ENCODE measurements around the gene UCHL5.

The UCHL5 gene

GRCh38 chr1:193085263-193085662 is 26.1 kb upstream of the UCHL5 start:
- no peak overlapping the region for H3K27ac ChIP-seq (ENCODE audit: low read length)
- no peaks in the 10 kb centered on the region for H3K9me3 ChIP-seq (ENCODE audit: control insufficient read depth, low read depth, low read length)
- H3K36me3 ChIP-seq (ENCODE audit: control insufficient read depth, low read depth, low read length) = peaks cover 37% of the 10 kb centered on the region
- H3K4me3 ChIP-seq (ENCODE audit: low read length) = no peak overlapping the region
- no peaks in the 10 kb centered on the region for H3K4me1 ChIP-seq (ENCODE audit: control insufficient read depth, low read depth, low read length)
- H3K27me3 ChIP-seq (ENCODE audit: control insufficient read depth, insufficient read depth, low read length) = no peaks in the 10 kb centered on the region
- no peak overlapping the region for H3K9ac ChIP-seq (ENCODE audit: low read length)

GRCh38 chr1:193083365-193084088 is 24.4 kb upstream of the UCHL5 start:
- H3K27ac ChIP-seq (ENCODE audit: low read length) = no peak overlapping the region
- peaks cover 52% of the 10 kb centered on the region for H3K36me3 ChIP-seq (ENCODE audit: control insufficient read depth, low read depth, low read length)
- H3K9ac ChIP-seq (ENCODE audit: low read length) = no peak overlapping the region
- no peaks in the 10 kb centered on the region for H3K4me1 ChIP-seq (ENCODE audit: control insufficient read depth, low read depth, low read length)
- H3K4me3 ChIP-seq (ENCODE audit: low read length) = no peak overlapping the region
- no peaks in the 10 kb centered on the region for H3K27me3 ChIP-seq (ENCODE audit: control insufficient read depth, insufficient read depth, low read length)
- no peaks in the 10 kb centered on the region for H3K9me3 ChIP-seq (ENCODE audit: control insufficient read depth, low read depth, low read length)

GRCh38 chr1:193079187-193079586 is 20.0 kb upstream of the UCHL5 start:
- Histone ChIP-seq H3K27ac (ENCODE audit: low read length) (no peak overlapping the region), H3K36me3 (ENCODE audit: control insufficient read depth, low read depth, low read length) (peaks cover 58% of the 10 kb centered on the region), H3K9ac (ENCODE audit: low read length) (no peak overlapping the region), H3K27me3 (ENCODE audit: control insufficient read depth, insufficient read depth, low read length) (no peaks in the 10 kb centered on the region), H3K4me1 (ENCODE audit: control insufficient read depth, low read depth, low read length) (no peaks in the 10 kb centered on the region), H3K9me3 (ENCODE audit: control insufficient read depth, low read depth, low read length) (no peaks in the 10 kb centered on the region), H3K4me3 (ENCODE audit: low read length) (no peak overlapping the region)

- Histone ChIP-seq H3K27ac (ENCODE audit: low read length) (no peak overlapping the region), H3K4me3 (ENCODE audit: low read length) (no peak overlapping the region), H3K9ac (ENCODE audit: low read length) (no peak overlapping the region), H3K4me1 (ENCODE audit: control insufficient read depth, low read depth, low read length) (no peaks in the 10 kb centered on the region), H3K27me3 (ENCODE audit: control insufficient read depth, insufficient read depth, low read length) (no peaks in the 10 kb centered on the region), H3K36me3 (ENCODE audit: control insufficient read depth, low read depth, low read length) (peaks cover 46% of the 10 kb centered on the region), H3K9me3 (ENCODE audit: control insufficient read depth, low read depth, low read length) (no peaks in the 10 kb centered on the region)
Observed at GRCh38 chr1:193077991-193078390, 18.8 kb upstream of the UCHL5 start.

- no peaks in the 10 kb centered on the region for H3K36me3 ChIP-seq (ENCODE audit: control insufficient read depth, low read depth, low read length)
Observed at GRCh38 chr1:193070942-193071341, 11.8 kb upstream of the UCHL5 start.

GRCh38 chr1:193070386-193070753 is 11.2 kb upstream of the UCHL5 start:
- H3K4me1 ChIP-seq (ENCODE audit: control insufficient read depth, low read depth, low read length) = peaks cover 6% of the 10 kb centered on the region
- H3K4me3 ChIP-seq (ENCODE audit: low read length) = no peak overlapping the region
- H3K9ac ChIP-seq (ENCODE audit: low read length) = no peak overlapping the region

More at GRCh38 chr1:193070942-193071341, 11.8 kb upstream of the UCHL5 start:
- no peaks in the 10 kb centered on the region for H3K9me3 ChIP-seq (ENCODE audit: control insufficient read depth, low read depth, low read length)
- H3K27me3 ChIP-seq (ENCODE audit: control insufficient read depth, insufficient read depth, low read length) = no peaks in the 10 kb centered on the region
- H3K9ac ChIP-seq (ENCODE audit: low read length) = no peak overlapping the region
- H3K4me1 ChIP-seq (ENCODE audit: control insufficient read depth, low read depth, low read length) = peaks cover 6% of the 10 kb centered on the region
- no peak overlapping the region for H3K27ac ChIP-seq (ENCODE audit: low read length)
- H3K4me3 ChIP-seq (ENCODE audit: low read length) = no peak overlapping the region

GRCh38 chr1:193069748-193070385 is 10.7 kb upstream of the UCHL5 start:
- H3K27ac ChIP-seq (ENCODE audit: low read length) = no peak overlapping the region
- no peak overlapping the region for H3K9ac ChIP-seq (ENCODE audit: low read length)
- no peaks in the 10 kb centered on the region for H3K27me3 ChIP-seq (ENCODE audit: control insufficient read depth, insufficient read depth, low read length)
- H3K4me1 ChIP-seq (ENCODE audit: control insufficient read depth, low read depth, low read length) = peaks cover 6% of the 10 kb centered on the region
- H3K4me3 ChIP-seq (ENCODE audit: low read length) = no peak overlapping the region
- H3K36me3 ChIP-seq (ENCODE audit: control insufficient read depth, low read depth, low read length) = no peaks in the 10 kb centered on the region
- no peaks in the 10 kb centered on the region for H3K9me3 ChIP-seq (ENCODE audit: control insufficient read depth, low read depth, low read length)

More at GRCh38 chr1:193070386-193070753, 11.2 kb upstream of the UCHL5 start:
- Histone ChIP-seq H3K9me3 (ENCODE audit: control insufficient read depth, low read depth, low read length) (no peaks in the 10 kb centered on the region), H3K36me3 (ENCODE audit: control insufficient read depth, low read depth, low read length) (no peaks in the 10 kb centered on the region), H3K27ac (ENCODE audit: low read length) (no peak overlapping the region), H3K27me3 (ENCODE audit: control insufficient read depth, insufficient read depth, low read length) (no peaks in the 10 kb centered on the region)

- Histone ChIP-seq H3K36me3 (ENCODE audit: control insufficient read depth, low read depth, low read length) (no peaks in the 10 kb centered on the region), H3K27ac (ENCODE audit: low read length) (no peak overlapping the region), H3K4me1 (ENCODE audit: control insufficient read depth, low read depth, low read length) (peaks cover 10% of the 10 kb centered on the region), H3K4me3 (ENCODE audit: low read length) (no peak overlapping the region), H3K27me3 (ENCODE audit: control insufficient read depth, insufficient read depth, low read length) (no peaks in the 10 kb centered on the region), H3K9ac (ENCODE audit: low read length) (no peak overlapping the region), H3K9me3 (ENCODE audit: control insufficient read depth, low read depth, low read length) (no peaks in the 10 kb centered on the region)
Observed at GRCh38 chr1:193068013-193068412, 8.9 kb upstream of the UCHL5 start.

- Histone ChIP-seq H3K36me3 (ENCODE audit: control insufficient read depth, low read depth, low read length) (no peaks in the 10 kb centered on the region), H3K4me3 (ENCODE audit: low read length) (no peak overlapping the region), H3K9me3 (ENCODE audit: control insufficient read depth, low read depth, low read length) (no peaks in the 10 kb centered on the region), H3K4me1 (ENCODE audit: control insufficient read depth, low read depth, low read length) (peaks cover 10% of the 10 kb centered on the region), H3K27me3 (ENCODE audit: control insufficient read depth, insufficient read depth, low read length) (no peaks in the 10 kb centered on the region), H3K27ac (ENCODE audit: low read length) (no peak overlapping the region), H3K9ac (ENCODE audit: low read length) (no peak overlapping the region)
Observed at GRCh38 chr1:193066606-193067005, 7.4 kb upstream of the UCHL5 start.

- no peaks in the 10 kb centered on the region for H3K27me3 ChIP-seq (ENCODE audit: control insufficient read depth, insufficient read depth, low read length)
- H3K4me3 ChIP-seq (ENCODE audit: low read length) = no peak overlapping the region
- no peaks in the 10 kb centered on the region for H3K9me3 ChIP-seq (ENCODE audit: control insufficient read depth, low read depth, low read length)
- no peaks in the 10 kb centered on the region for H3K36me3 ChIP-seq (ENCODE audit: control insufficient read depth, low read depth, low read length)
- H3K27ac ChIP-seq (ENCODE audit: low read length) = no peak overlapping the region
- no peak overlapping the region for H3K9ac ChIP-seq (ENCODE audit: low read length)
- H3K4me1 ChIP-seq (ENCODE audit: control insufficient read depth, low read depth, low read length) = peaks cover 10% of the 10 kb centered on the region
Observed at GRCh38 chr1:193065954-193066353, 6.8 kb upstream of the UCHL5 start.

GRCh38 chr1:193062698-193063463 is 3.7 kb upstream of the UCHL5 start:
- Histone ChIP-seq H3K4me3 (ENCODE audit: low read length) (no peak overlapping the region), H3K27me3 (ENCODE audit: control insufficient read depth, insufficient read depth, low read length) (no peaks in the 10 kb centered on the region), H3K9me3 (ENCODE audit: control insufficient read depth, low read depth, low read length) (no peaks in the 10 kb centered on the region), H3K36me3 (ENCODE audit: control insufficient read depth, low read depth, low read length) (no peaks in the 10 kb centered on the region), H3K9ac (ENCODE audit: low read length) (no peak overlapping the region), H3K27ac (ENCODE audit: low read length) (no peak overlapping the region), H3K4me1 (ENCODE audit: control insufficient read depth, low read depth, low read length) (peaks cover 11% of the 10 kb centered on the region)
